HG03342 (cell line): ENCODE data around the gene ADCY10.
A peak's percentile ranks its signal among the peaks of the same experiment; 100 is the strongest.
"Not testable (repeated sequence)": the region's sequence is repeated elsewhere in the genome, so short reads cannot be mapped to it uniquely, and the experiment has no call there.

Experiments
- ATAC-seq: cut with Tn5 transposase; IDR thresholded peaks from one replicate; pipeline ENCODE4 v1.9.1; 2021; ENCODE audit warnings: mild to moderate bottlenecking, moderate library complexity; ENCODE audit not compliant: unreplicated experiment

The ADCY10 gene

DNA sequence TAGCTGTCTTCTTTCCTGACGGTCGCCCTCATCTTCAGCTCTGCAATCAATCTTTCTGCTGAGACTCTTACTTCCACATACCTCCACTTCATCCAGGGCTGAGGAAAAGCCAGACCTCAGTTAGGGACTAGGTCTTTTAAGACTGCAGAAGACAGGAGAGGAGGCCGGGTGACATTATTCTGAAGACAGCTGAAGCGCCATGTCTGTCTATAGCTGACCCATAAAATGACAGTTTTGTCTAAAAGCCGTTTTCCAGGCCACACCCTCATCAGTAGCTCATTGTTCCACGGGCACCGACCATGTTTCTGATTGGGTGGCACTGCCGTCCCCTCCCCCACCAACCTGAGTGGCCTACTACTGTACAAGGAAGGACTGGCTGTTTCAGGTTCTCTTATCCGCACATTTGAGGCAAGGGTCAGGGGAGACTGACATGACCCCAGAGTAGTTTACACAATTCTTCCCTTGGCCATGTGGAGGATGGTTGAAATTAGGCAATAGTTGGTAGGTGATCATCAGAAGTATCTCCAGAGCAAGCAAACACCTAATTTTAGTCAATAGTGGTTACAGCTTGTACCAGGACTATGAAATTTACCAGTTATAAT, at the start of gene ADCY10:
Gene ADCY10 (minus strand): TSS at position 240 of the 602 bp plus-strand sequence. CDS start 8,994 bp downstream, outside the sequence.
- no peak for ATAC-seq

DNA sequence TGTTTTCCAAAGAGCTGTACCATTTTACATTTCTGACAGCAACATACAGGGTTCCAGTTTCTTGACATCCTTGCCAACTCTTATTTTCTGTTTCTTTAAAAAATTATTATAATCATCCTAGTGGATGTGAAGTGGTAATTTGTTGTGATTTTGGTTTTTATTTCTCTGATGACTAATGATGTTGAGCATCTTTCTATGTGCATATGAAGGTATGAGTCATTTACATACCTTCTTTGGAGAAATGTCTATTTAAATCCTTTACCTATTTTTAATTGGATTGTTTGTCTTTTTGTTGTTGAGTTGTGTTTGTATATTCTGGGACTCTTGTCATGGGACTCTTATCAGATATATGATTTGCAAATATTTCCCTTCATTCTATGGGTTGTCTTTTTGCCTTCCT, 43.8 kb upstream of the ADCY10 start:
- ATAC-seq = no peak

DNA sequence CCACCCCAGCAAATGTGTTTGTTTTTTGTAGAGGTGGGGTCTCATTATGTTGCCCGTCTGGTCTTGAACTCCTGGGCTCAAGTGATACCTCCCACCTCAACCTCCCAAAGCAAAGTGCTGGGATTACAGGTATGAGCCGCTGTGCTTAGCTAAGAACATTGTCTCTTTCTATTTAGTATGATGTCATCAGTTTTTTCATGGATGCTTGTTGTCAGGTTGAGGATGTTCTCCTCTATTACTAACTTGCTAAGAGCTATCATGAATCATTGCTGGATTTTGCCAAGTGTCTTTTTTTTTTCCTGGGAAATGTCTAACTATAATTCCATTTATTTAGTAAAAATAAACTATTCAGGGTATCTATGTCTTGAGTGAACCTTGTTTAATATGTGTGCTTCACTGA, 42.0 kb upstream of the ADCY10 start:
- ATAC-seq = no peak

- no peak for ATAC-seq
These were observed 36.6 kb upstream of the ADCY10 start for GRCh38 chr1:167950569-167950968.

DNA sequence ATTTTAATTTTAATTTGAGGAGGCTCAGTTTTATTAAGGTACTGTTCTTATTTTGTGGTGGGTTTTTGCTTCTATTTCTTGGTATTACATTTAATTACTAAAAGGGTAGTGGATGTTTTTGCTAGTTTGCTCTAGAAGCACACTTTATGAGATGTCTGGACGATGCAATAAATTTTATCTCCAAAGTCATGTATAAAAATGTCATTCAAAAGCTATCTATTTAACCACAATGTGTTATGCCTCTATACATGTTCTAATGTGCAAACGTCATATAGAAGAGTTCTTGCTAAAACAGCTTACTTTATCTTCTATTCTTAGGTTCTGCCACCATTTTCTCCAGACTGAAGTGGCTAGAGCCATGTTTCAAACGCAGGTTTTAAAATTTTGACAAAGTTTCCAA, 35.9 kb upstream of the ADCY10 start:
- no peak for ATAC-seq

GRCh38 chr1:167947733-167948132, 33.8 kb upstream of the ADCY10 start:
- ATAC-seq = no peak

DNA sequence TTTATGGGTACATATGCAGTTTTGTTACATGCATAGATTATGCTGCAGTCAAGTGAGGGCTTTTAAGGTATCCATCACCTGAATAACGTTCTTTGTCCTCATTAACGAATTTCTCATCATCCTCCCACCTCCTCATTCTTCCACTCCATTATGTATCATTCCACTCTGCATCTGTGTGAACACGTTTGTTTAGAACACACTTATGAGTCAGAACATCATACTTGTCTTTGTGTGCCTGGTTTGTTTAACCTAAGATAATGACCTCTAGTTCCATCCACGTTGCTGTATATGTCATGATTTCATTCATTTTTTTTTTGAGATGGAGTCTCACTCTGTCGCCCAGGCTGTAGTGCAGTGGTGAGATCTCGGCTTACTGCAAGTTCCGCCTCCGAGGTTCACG, 29.6 kb upstream of the ADCY10 start:
- ATAC-seq = no peak

DNA sequence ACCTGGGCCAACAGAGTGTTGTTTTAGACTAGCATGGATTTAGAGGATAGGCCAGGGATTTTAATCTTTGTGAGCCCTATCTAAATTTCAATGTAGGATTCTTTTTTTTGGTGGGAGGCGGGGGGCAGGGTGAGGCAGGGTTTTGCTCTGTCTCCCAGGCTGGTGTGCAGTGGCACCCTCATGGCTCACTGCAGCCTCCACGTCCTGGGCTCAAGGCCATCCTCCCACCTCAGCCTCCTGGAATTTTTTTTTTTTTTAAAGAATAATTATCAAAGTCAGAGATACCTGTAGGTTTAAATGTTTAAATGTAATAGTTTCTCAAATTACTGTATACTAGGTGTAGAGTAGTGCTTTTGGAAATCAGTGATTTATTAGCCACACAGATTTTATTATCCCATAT, 26.3 kb upstream of the ADCY10 start:
- ATAC-seq = no peak

DNA sequence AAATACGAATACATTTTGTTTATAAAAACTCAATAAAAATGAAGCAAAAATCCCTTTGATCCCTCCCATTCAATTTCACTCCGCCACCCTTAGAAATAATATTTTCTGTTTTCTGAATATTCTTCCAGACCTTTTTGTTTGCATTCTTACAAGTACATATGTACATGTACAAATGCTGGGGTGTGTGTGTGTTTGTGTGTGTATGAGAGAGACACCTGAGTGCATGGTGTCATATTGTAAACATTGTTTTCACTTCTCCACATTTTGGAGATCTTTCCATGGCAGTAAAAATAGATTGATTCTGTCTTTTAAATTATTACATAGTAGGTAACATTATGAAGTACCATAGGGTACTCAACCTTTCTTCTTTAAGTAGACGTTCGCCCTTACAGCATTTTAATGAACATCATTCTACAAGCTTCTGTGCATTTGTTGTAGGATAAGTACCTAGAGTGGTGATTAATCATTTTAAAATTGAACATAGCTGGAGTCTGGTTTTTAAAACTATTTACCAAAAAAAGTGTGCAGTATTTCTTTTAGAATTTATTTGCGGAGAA, 24.2 kb upstream of the ADCY10 start:
- ATAC-seq = no peak

- ATAC-seq = no peak
These were observed 23.7 kb upstream of the ADCY10 start for GRCh38 chr1:167937709-167938010.

DNA sequence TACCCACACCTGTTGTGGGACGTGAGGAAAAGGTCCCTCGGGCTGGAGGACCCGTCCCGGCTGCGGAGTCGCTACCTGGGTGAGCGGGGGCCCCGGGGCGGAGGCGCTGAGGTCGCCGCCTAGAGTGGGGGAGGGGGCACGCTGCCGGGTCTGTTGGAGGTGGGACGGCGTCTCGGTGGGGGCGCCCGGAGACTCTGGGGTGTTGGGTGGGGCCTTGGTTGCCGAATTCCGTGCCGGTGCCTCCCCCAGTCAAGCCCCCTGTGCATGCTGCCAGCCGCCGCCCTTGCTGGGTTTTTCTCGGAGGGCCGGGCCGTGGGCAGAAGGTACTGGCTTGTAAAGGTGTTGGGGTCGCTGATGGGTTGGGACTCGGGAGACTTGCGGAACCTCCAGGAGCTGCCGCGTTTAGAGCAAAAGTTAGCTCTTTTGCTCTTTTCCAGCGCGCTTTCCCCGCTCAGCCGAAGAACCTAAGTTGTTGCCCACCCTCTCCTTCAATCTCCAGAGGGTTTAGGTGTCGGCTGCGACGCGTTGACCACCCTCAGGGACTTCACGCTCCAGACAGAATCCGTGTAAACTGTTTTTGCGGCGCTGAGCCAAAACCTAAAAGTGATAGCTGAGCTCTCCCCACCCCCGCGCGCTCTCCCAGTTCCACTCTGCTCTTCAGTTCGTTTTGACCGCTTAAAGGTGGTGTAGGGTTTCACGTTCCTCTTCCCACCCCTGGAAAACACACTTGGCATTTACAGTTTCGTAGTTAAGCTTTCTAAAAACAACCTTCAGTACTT, 23.2 kb upstream of the ADCY10 start, which contains the start of gene MPC2:
Gene MPC2 (minus strand): TSS at position 143 of the 779 bp plus-strand sequence. CDS start 1,231 bp downstream, outside the sequence.
- peak; percentile 13 for ATAC-seq

DNA sequence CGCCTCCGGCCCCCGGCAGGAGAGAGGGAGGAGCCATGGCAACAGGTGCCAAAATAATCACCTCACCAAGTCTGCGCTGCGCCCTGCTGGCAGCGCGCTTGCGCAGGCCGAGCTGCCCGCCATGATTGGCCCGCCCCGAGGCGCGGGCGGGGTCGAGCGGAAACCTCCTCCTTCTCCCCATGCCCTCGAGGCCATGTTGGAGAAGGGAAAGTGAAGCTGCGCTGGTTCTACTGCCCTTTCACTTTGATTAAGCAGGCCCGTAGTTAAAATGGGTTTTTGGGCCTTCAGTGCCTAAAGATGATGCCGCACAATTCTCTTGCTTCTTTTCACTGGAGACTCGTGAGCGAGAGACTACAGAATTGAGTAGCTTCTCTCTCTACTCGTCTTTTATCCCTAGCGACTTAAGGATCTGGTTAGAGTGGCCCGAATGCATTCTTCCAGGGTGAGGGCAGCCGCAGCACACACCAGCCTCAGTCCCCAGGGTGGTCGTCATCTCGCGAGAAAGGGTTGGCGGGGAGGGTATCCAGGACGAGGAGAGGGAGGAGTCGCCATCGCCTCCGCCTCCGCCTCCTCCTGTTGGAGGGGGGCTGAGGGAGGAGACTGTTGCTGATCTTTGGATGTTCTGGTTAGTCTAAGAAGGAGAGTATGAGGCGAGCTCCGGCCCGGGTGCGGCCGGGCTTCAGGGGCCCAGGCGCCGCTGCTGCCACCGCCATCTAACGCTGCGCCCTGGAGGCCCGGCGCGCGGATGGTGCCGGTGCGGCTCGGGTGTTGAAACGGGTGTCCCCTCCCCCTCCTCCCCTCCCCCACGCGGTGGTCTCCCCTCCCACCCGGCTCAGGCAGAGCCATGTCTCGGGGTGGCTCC, 22.4 kb upstream of the ADCY10 start, which contains the start of gene DCAF6:
Gene DCAF6 (plus strand): TSS at position 616 of the 862 bp plus-strand sequence. CDS start 229 bp downstream, at position 845.
- peak; percentile 66 for ATAC-seq

DNA sequence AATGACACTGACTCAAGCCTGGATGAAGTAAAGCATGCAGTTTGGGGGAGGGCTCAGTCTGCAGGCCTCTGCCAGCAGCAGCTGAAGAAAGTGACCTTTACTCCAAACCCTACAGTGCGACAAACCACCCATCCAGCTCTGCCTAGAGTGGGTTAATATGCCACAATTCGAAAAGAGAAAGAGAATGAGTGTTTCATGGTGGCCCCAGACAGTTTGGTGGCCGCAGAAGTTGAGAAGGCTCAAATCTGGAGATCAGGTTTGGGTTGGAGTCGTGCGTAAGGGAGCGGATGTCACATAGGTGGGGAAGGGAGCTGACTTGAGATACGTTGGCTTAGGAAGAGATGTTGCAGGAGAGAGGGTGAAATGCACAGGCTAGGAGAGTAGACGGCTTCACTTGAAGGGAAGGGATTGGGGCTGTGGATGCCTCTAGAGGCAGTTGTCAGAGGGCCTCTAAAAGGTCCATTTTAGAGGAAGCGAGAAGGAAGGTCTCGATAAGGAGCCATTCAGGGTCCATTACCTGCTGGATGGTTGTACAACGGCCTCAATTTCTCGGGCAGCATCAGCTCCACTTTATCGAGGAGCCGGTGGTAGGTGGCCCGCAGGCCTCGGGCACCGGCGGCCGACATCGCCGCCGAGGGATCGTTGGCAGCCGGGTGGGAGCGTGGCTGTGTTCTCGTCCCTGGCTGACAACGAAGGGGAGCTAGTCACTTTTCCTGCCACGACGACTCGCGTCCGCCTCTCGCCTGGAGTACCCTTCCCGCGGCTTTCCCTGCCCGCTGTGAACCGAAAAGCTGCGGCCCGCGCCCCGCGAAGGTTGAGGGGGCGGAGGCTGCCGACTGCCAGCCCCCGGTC, 21.5 kb upstream of the ADCY10 start:
- ATAC-seq = peak; percentile 10

DNA sequence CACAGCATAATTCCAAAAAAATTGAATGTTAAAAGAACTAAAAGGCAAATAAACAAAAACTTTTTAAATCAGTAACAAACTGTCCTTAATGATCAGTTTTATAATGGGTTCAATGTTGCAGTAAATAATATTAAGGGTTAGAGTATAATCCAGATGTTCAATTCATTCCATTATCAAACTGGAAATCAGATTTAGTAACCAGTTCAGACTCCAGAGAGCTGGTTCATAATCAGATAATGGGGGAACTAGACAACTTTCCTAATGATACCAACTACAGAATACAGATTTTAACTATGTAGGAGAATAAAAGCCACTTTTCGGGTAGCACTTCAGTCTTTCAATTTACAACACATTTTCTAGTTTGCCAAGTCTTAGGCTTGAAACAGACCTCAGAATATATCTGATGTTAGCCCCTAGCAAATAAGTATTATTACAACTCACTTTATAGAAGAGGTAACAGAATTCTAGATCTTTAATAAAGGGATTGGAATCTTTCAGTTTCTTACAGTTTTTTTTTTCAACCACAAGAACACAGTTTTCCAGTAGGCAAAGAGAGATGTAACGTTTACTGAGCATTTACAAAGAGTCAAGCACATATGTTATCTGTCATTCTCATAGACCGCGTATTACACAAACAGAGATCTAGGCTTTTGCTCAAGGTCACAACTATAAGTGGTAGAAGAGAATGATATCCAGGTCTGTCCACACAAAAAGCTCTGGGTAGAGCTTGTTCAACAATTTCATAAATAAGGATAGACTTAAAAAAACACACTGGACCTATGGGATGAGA, 20.7 kb upstream of the ADCY10 start:
- ATAC-seq = no peak

DNA sequence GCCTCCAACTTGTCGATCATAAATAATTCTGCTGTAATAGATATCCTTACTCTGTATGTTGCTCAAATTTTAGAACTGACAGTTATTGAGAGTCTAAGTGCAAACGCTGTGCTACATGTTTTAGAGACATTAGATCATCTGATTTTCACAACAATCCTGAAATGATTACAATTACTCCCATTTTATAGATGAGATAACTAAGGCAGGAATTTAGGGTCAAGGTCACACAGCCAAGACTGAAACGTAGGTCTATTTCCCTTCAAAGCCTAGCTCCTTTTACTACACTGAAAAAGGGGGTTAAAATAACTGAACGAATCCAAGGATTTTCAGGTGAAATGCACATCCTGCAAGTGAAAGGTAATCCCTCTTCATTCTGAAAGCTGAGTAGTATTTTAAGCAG, 19.9 kb upstream of the ADCY10 start:
- ATAC-seq = no peak

DNA sequence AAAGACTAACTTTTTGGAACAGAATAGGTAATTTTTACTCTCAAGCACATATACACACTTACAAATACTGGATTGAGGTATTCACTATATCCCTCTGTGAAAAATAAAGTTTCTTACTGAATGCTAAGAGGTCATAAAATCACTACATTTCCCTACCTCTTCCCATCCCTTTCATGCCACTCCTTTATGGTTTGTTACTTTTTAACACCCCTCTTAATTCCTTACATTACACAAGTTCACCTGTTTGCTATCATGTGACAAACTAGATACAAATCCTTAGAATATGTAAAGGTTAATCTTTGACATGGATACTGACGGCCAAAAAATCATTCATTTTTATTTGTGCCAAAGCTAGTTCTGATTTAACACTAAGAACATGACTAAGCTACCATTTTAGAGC, 15.8 kb upstream of the ADCY10 start:
- ATAC-seq = no peak

GRCh38 chr1:167928919-167929318, 15.0 kb upstream of the ADCY10 start:
- not testable (repeated sequence) for ATAC-seq

DNA sequence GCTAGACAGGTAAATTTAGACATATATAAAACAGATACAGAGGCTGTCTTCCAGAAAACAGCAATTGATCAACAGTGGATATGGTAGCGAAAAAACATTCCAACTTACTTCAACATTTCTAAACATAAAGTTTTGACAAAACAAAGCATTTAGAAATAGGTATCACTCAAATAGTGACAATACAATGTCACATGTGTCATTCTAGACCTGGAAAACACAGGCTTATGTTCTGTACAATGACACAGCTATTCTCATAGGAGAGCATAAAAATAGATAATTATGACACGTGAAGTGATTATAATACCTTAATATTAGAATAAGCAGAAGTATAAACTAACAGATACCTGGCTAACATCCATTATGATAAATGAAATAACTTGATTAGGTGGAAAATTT, 14.5 kb upstream of the ADCY10 start:
- no peak for ATAC-seq

DNA sequence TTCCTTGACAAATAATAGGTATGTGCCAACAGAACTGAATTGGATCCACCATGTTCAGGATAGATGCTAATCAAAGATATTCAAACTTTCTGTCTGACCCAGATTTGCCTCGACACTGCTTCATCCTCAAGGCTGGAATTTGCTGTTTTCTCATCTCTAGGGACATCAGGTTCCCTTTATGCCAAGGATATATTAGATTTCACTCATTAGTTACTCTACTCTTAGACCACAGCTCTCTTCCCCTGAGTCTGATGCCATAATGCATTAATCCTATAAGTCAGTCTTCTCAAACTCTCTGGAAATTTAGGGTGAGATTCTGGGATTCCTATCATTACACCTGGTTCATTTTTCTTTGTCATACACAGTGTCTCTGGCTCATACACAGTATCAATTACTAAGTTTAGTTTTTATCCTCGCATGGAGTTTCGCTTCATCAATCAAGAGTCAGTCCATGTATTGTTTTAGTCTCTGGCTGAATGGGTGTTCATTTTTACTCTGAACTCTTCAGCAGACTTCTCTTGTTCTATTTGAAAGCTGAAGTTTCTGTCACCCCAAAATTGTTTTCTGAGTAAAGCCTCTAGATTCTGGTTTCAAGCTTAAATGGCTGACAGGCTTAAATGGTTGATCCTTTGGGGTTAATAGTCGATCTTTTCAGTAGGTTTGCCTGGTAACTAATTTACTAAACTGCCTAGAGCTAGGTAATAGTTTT, 13.3 kb upstream of the ADCY10 start:
- ATAC-seq = peak; percentile 63
